Parathyroid adenoma (tissue), 2 donors: ENCODE measurements around the gene TAS2R10.

Source experiments
- H2AFZ ChIP-seq: fragments of 300-600 bp; sonication (generic); one replicate; pipeline ENCODE4 v1.7.0; 2017; ENCODE audit warnings: antibody characterized with exemption, mild to moderate bottlenecking
- H3K27ac ChIP-seq: fragments of 300-600 bp; sonication (generic); one replicate; pipeline ENCODE4 v1.7.0; 2017
- H3K27me3 ChIP-seq: fragments of 300-600 bp; sonication (generic); one replicate; pipeline ENCODE4 v1.7.0; 2017; ENCODE audit warnings: low read length; ENCODE audit not compliant: control insufficient read depth, insufficient read depth
- H3K36me3 ChIP-seq: fragments of 300-600 bp; sonication (generic); one replicate; pipeline ENCODE4 v1.7.0; 2017; ENCODE audit warnings: low read length; ENCODE audit not compliant: control insufficient read depth, insufficient read depth
- H3K4me1 ChIP-seq: fragments of 300-600 bp; sonication (generic); one replicate; pipeline ENCODE4 v1.7.0; 2017; ENCODE audit warnings: control low read depth
- H3K4me2 ChIP-seq: fragments of 300-600 bp; sonication (generic); one replicate; pipeline ENCODE4 v1.7.0; 2017; ENCODE audit warnings: low read length
- H3K4me3 ChIP-seq: fragments of 300-600 bp; sonication (generic); one replicate; pipeline ENCODE4 v1.7.0; 2017; ENCODE audit warnings: low read depth, low read length
- H3K79me2 ChIP-seq: fragments of 300-600 bp; sonication (generic); one replicate; pipeline ENCODE4 v1.7.0; 2017; ENCODE audit warnings: control low read depth
- H3K9ac ChIP-seq: fragments of 300-600 bp; sonication (generic); one replicate; pipeline ENCODE4 v1.7.0; 2017; ENCODE audit warnings: mild to moderate bottlenecking
- H3K9me3 ChIP-seq: fragments of 300-600 bp; sonication (generic); one replicate; pipeline ENCODE4 v1.7.0; 2017; ENCODE audit warnings: low read length; ENCODE audit not compliant: control insufficient read depth
- TF ChIP-seq, protein P1 (sequence below): fragments of 300-600 bp; sonication (generic); IDR thresholded peaks from one replicate; pipeline ENCODE4 v1.7.0; 2017; ENCODE audit warnings: antibody characterized with exemption, mild to moderate bottlenecking
- donor health status: primary hyperparathyroidism.

Gene TAS2R10

DNA sequence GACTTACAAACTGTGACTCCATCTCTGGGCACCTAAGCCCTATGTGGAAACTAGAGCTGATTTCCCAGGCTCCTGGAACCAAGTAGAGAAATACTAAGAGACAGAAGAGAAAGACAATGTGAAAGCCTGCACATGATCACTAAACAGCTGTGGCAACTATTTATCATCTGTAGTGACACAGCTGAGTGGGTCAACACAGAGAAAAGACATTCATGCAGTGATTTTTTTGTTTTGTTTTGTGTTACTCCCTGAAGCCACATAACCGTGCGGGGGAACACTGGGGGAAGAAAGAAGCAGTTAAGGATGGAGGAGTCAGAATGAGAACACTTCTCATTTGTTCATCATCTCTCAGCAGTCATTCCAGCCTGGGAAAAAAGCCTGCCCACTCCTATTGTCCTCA lies 21.6 kb upstream of the TAS2R10 start:
- Histone ChIP-seq H3K9ac (no peak overlapping the region), H3K4me1 (peaks cover 3% of the 10 kb centered on the region), H3K36me3 (no peaks in the 10 kb centered on the region), H3K4me3 (no peak overlapping the region), H3K79me2 (no peaks in the 10 kb centered on the region), H3K9me3 (no peaks in the 10 kb centered on the region), H3K4me2 (no peak overlapping the region), H3K27ac (no peak overlapping the region), H3K27me3 (no peaks in the 10 kb centered on the region), H2AFZ (no peak overlapping the region)
- TF ChIP-seq, protein P1, sequence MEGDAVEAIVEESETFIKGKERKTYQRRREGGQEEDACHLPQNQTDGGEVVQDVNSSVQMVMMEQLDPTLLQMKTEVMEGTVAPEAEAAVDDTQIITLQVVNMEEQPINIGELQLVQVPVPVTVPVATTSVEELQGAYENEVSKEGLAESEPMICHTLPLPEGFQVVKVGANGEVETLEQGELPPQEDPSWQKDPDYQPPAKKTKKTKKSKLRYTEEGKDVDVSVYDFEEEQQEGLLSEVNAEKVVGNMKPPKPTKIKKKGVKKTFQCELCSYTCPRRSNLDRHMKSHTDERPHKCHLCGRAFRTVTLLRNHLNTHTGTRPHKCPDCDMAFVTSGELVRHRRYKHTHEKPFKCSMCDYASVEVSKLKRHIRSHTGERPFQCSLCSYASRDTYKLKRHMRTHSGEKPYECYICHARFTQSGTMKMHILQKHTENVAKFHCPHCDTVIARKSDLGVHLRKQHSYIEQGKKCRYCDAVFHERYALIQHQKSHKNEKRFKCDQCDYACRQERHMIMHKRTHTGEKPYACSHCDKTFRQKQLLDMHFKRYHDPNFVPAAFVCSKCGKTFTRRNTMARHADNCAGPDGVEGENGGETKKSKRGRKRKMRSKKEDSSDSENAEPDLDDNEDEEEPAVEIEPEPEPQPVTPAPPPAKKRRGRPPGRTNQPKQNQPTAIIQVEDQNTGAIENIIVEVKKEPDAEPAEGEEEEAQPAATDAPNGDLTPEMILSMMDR, result no peak

DNA sequence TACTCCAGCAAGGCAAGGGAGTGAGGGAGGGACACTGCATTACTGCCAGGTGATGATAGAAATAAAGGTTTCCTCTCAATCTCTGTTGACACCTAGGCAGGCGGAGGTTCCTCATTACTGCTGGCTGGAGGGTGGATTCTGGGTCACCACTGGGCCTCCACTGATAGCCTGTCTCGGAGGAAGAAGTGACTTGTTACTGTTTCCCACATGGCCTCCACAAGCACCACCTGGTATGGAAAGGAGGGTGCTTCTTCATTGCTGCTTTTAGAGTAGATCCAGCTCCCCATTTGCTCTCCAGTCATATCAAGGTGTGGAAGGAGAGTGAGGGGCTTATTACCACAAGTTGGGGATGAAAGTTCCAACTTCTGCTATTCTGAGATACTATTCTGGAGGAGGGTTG lies 16.7 kb upstream of the TAS2R10 start:
- H3K79me2 ChIP-seq, result no peaks in the 10 kb centered on the region
- H3K36me3 ChIP-seq, result no peaks in the 10 kb centered on the region
- no peak overlapping the region for H3K4me3 ChIP-seq
- H3K4me2 ChIP-seq, result no peak overlapping the region
- H3K27me3 ChIP-seq, result no peaks in the 10 kb centered on the region
- H3K27ac ChIP-seq, result no peak overlapping the region
- H3K9ac ChIP-seq, result no peak overlapping the region
- TF ChIP-seq, protein P1, result no peak
- H3K9me3 ChIP-seq, result no peaks in the 10 kb centered on the region
- H2AFZ ChIP-seq, result no peak overlapping the region
- H3K4me1 ChIP-seq, result no peaks in the 10 kb centered on the region

DNA sequence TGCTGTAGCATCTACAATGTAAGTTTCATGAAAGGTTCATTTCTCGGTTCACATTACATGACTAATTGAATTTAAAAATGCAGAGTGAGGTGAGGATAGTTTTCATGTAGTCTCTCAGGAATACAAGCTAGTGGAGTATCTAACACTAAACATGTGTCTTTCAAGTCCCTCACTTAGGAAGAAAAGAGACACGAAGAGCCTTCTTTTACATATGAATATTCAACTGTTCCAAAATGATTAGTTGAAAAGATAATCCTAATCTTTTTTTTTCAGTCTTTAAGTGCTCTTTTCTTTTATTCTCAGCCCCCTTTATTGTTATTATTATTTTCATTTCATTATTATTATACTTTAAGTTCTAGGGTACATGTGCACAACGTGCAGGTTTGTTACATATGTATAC lies 12.3 kb upstream of the TAS2R10 start:
- H3K4me1 ChIP-seq, result no peaks in the 10 kb centered on the region
- no peak overlapping the region for H3K4me3 ChIP-seq
- H2AFZ ChIP-seq, result no peak overlapping the region
- H3K9ac ChIP-seq, result no peak overlapping the region
- no peaks in the 10 kb centered on the region for H3K27me3 ChIP-seq
- no peak overlapping the region for H3K4me2 ChIP-seq
- no peaks in the 10 kb centered on the region for H3K36me3 ChIP-seq
- no peaks in the 10 kb centered on the region for H3K79me2 ChIP-seq
- H3K27ac ChIP-seq, result no peak overlapping the region
- TF ChIP-seq, protein P1, result no peak
- no peaks in the 10 kb centered on the region for H3K9me3 ChIP-seq

DNA sequence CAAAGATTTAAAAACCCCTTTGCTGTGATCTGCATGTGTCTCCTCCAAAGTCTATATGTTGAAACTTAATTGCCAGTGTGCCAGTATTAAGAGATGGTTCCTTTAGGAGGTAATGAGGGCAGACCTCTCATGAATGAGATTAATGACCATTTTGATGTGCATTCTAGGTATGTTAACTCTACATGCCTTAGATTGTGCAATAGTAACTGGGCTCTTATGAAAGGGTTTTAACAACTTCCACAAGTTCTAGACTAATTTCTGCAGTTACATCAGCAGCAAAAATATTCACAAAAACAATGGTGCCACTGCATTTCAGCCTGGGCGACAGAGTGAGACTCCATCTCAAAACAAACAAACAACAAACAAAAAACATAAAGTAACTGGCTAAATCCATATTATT lies 3.8 kb upstream of the TAS2R10 start:
- TF ChIP-seq, protein P1, result no peak
- H3K4me2 ChIP-seq, result no peak overlapping the region

DNA sequence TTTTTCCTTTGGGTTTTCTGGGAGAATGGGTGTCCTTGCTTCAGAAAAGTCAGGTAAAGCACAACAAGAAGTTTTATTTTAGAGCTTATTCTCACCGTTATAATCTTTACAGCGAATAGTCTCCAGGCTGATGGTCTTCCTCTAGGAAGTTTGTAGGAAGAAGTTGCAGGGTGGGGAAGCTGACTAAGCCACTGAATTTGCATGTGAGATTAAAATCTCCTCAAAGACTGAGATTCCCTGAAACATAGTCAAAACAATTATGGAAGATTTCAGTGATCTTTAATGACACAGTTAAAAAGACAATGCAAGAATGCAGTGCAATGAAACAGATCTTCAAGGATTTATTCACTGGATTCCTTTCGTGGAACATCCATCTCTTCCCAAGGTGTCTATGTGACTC lies 1.2 kb downstream of the TAS2R10 start:
- Histone ChIP-seq H3K79me2 (no peaks in the 10 kb centered on the region), H3K9me3 (no peaks in the 10 kb centered on the region), H3K27ac (no peak overlapping the region), H3K9ac (no peak overlapping the region), H3K4me1 (no peaks in the 10 kb centered on the region), H3K36me3 (no peaks in the 10 kb centered on the region), H3K4me3 (no peak overlapping the region), H3K27me3 (no peaks in the 10 kb centered on the region), H3K4me2 (no peak overlapping the region), H2AFZ (no peak overlapping the region)
- TF ChIP-seq, protein P1, result no peak

More for the DNA sequence above, 3.8 kb upstream of the TAS2R10 start:
- Histone ChIP-seq H2AFZ (no peak overlapping the region), H3K27ac (no peak overlapping the region), H3K4me3 (no peak overlapping the region), H3K9me3 (no peaks in the 10 kb centered on the region), H3K27me3 (no peaks in the 10 kb centered on the region), H3K4me1 (no peaks in the 10 kb centered on the region), H3K9ac (no peak overlapping the region), H3K79me2 (no peaks in the 10 kb centered on the region), H3K36me3 (no peaks in the 10 kb centered on the region)
